ENCODE data around the gene CYSRT1.

Gene CYSRT1

GRCh38 chr9:137224830-137225694 lies at the start of gene CYSRT1:
Gene CYSRT1, plus strand, starts transcription at chr9:137225174. Its CDS starts 448 bp downstream, at chr9:137225622.
- no peak for DNase-seq

DNA sequence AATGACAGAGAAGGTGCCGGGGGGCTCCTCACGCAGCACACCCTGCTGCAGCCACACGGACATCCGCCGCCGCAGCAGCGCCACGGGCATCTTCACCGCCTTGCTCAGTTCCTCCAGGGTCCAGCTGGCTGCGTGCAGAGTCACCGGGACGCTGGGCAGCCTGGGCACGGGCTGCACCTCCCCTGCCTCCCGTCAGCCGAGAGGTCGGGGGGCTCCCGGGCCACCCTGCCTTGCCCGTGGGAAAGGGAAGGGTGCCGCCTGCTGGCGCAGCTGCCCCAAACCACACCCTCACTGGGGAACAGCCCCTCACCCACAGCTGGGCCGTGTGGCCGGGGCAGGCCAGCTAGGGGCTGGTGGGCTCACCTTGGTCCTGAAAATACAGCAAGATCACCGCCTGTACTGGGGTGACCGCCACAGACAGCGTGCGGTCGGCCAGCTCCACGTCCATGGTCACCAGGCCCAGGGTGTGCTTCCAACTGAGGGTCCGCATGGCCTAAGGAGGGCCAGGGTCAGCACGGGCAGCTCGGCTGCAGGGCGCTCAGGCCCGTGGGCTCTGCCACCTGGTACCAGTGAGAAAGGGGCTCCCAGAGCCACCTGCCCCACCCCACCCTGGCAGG lies 49.5 kb upstream of the CYSRT1 start:
- DNase-seq = no peak

DNA sequence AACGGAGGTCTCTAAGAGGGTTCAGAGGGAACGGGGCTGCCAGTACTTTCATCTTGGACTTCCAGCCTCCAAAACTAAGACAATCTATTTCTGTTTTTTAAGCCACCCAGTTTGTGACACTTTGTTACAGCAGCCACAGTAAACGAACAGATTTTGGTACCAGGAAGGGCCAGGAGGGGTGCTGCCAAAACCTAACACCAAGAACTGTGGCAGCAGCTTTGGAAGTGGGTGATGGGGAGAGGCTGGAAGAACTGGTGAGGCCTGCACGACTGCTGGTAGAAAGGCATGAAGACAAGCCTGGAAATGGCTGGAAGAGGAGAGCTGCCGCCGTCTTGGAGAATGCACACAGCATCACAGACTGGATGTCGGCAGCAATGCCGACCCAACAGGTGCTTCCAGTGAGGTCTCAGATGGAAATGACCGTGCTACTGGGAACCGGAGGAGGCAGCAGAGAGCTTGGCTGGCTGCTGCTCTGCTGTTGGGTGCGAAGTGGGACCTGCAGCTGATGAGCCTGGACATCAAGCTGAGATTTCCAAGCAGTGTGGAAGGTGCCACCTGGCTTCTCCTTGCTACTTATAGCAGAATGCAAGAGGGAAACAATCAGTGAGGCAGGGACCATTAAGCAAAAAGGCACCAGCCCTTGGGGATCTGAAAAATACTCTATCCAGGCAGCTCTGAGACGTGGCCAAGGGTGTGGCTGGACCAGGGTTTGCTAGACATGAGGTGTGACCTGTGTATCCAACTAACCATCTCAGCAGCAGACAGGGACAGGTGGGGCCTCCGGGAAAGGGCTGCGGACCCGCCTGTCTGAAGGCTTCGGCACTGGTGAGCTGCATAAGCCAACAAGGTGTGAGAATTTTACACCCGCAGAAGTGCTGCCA lies 48.4 kb upstream of the CYSRT1 start:
- DNase-seq = peak; percentile 44

DNA sequence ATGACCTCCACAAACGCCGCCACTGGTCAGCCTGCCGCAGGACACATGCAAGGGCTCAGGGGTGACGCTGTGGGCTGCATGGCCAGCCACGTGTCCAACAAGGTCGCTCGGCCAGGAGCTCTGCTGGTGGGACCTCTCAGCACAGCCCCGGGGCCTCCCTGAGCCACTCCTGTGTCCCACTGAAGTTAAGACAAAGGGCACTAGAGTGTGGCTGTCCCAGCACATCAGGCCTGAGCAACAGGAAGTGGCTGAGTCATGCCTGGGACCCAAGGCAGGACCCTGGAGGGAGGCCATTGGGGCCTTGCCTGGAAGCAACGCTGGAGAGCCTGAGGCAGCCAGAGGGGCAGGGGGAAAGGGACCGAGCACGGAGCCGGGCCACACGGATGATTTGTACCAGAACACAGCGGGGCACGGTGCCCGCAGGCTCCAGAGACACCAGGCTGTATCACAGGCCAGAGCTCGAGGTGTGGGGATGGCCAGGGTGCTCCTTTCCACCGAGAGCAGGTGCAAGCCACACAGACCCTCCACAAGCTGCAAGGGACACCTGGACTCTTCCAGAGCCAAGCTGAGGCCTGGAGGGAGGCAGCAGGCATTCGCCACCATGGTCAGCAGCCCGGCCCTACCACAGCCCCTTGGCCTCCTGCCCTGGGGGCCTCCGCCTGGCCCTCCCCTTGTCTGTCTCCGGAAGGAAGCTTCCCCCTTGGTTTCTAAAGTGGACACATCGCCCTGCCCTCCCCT lies 46.6 kb upstream of the CYSRT1 start:
- no peak for DNase-seq

DNA sequence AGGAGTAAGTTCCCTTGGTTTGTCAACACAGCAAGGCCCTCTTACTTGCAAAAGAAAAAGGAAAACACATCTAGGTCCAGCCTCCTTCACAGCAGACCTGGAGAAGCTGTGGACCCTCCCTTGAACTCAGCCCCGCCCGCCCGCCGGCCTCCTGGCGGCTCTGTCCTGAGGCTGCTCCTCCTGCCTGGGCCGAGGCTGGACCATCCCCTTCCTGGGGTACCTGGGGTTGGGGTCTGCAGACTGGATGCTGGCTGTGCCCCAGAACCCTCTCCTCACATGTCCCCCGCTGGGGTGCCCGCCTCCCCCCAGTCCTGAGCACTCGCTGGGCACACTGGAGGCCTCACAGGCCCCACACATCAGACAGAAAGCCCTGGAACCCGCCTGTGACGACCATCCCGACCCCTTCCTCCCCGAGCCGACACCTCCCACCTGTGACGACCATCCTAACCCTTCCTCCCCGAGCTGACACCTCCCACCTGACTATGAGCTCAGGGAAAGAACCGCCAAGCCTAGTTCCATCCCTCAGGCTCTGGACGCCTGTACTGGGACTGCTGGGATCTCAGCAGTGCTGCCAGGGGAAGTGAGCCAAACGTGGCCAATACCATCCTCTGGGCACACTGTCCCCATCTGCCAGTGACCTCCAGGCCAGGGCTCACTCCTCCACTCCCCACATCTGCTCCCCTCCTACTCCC lies 45.9 kb upstream of the CYSRT1 start:
- DNase-seq = no peak

DNA sequence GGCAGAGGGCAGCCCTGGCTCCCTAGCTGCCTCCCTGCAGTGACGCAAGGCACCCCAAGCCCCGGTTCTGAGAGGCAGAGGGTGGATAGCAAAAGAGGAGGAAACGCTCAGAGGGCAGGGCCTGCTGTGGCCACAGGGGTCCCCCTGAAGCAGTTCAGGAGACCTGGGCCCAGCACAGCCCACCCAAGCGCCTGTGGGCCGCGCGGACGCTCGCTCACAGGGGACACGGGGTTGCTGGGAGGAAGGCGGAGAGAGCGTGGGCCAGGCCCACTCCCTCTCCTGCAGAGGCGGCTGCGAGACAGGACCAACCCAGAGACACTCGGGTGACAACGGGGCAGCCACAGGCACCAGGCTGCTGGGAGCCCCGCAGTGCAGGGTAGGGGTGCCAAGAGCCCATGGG lies 45.2 kb upstream of the CYSRT1 start:
- DNase-seq = no peak

DNA sequence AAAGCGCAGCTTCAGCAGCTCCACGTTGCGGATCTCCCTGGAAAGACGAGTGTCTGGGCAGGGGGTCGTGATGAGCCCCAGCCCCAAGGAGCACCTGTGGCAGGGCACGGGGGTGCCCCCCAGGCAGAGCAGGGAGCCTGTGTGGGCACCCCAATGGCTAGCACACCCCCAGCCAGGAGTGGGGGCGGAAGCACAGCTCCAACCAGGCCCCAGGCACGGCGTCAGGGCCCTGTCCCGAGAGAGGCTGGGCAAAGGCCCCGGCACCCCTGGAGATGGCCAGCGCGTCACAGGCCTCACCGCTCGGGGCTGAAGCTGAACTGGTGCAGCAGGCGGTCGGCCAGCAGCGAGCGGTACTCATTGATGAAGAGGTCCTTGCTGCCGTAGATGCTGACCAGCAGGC lies 44.5 kb upstream of the CYSRT1 start:
- no peak for DNase-seq

GRCh38 chr9:137181680-137182079 lies 43.3 kb upstream of the CYSRT1 start:
- DNase-seq = no peak

DNA sequence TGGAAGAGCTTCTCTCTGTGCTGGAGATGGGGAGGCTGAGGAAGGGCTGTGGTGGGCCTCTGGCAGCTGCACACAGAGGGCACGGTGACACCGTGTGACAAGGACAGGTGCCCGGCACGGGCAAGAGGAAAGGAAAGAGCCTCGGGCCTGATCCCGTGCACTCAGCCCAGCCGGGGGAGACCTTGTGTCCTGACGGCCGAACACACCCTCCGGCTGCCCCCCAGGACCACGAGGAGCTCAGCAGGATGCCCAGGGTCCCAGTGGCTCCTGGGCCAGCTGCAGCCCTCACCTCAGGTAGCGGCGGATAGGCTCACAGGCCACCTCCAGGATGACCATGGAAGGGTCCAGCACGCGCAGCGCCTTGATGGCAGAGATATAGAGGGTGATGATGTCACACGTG lies 42.1 kb upstream of the CYSRT1 start:
- no peak for DNase-seq

DNA sequence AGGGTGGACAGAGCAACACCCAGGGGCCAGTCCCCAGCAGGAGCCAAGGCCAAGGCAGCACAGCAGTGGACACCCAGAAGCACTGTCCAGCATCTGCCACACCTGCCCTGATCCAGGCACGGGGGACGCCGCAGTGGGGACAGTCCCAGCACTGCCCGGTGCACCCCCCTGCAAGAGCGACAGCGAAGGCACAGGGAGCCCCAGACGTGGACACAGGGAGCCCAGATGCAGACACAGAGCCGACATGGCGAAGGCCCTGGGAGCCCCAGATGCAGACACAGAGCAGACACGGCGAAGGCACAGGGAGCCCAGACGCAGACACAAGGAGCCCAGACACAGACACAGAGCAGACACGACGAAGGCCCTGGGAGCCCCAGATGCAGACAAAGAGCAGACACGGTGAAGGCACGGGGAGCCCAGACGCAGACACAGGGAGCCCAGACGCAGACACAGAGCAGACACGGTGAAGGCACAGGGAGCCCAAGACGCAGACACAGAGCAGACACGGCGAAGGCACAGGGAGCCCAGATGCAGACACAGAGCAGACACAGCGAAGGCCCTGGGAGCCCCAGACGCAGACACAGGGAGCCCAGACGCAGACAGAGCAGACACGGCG lies 40.9 kb upstream of the CYSRT1 start:
- DNase-seq = no peak

- DNase-seq = no peak
Measured at GRCh38 chr9:137184881-137185660, 39.9 kb upstream of the CYSRT1 start.

GRCh38 chr9:137185921-137186320 lies 39.1 kb upstream of the CYSRT1 start:
- DNase-seq = no peak

GRCh38 chr9:137186385-137186784 lies 38.6 kb upstream of the CYSRT1 start:
- DNase-seq = no peak

DNA sequence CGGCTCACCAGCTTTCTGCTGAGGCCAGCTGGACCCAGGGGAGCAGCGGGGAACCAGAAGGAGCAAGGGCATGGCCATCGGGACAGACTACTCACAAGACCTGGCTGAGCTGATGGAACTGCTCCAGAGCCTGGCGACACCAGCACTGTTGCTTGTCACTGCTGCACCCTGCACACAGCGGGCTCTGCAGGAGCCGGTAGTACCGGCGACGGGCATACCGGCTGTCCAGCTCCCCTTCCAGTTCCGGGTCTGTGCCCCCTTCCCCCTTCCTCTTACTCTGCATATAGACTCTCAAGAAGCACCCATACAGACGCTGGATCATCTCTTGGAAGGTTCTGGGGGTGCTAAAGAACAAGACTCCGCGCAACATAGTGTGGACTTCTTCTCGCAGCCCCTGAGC lies 37.6 kb upstream of the CYSRT1 start:
- no peak for DNase-seq

DNA sequence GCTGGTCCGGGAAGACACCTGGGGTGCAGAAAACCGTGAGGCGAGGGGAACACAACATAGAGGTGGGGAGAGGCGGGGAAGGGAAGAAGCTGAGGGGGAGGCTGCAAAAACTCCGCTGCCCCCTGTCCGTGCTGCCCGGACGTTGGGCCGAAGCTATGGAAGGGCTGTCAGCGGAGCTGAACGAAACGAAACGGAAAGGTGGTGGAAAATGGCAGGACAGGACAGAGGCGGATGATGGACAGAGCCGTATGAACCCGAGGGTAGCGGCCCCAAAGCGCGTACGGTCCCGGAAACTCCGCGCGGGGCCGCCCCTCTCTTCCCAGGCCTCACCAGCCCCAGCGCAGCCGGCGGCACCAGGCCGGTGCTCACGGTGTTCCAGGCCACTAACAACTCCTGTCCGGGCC lies 36.9 kb upstream of the CYSRT1 start:
- DNase-seq = no peak

- DNase-seq = peak; percentile 97
Measured at GRCh38 chr9:137188490-137189296, 36.3 kb upstream of the CYSRT1 start, which contains the start of the genes ANAPC2 and SSNA1. Gene ANAPC2, minus strand, starts transcription at chr9:137188560. Its CDS starts 28 bp downstream, at chr9:137188532. Gene SSNA1, plus strand, starts transcription at chr9:137188676. Its CDS starts 51 bp downstream, at chr9:137188727.

DNA sequence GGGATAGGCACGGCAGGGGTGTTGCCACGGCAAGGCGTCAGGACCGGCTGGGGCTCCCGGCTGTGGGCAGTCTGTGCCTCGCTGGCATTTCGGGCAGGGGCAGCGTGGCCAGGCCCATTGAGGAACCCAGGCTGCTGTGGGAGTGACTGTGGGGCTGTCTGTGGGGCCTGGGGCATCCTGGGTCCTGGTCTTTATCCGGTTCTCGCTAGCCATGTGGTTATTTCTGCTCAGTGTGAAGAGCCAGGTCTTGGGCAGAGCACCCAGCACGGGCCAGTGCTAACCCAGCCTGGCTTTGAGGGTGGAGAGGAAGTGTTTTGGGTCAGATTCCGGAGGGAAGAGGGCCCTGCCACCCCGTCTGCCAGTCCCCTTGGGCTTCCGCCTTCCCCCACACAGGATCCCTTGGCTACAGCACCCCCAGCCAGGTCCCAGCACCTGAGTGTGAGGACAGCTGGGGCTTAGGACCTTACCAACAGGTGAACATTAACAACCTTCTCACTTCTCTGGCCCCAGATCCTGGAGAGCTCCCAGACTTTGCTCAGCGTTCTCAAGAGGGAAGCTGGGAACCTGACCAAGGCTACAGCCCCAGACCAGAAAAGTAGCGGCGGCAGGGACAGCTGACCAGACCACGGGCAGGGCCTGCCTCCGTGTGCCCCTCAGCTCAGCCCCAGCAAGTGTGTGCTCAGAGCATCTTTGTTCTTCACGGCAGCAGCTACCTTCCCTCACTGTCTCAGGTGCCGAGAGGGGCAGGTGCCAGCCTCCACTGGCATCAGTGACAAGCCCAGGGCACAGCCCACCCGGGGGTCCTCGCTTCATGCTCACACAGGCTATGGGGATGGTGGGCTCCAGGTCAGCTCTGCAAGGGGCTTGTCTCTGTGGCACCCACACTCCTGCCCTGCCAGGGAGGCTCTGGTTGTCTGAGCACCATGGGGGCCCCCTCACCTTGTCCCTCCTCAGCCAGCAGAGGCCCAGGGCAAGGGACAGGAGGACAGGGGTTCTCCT lies 35.4 kb upstream of the CYSRT1 start:
- DNase-seq = no peak

DNA sequence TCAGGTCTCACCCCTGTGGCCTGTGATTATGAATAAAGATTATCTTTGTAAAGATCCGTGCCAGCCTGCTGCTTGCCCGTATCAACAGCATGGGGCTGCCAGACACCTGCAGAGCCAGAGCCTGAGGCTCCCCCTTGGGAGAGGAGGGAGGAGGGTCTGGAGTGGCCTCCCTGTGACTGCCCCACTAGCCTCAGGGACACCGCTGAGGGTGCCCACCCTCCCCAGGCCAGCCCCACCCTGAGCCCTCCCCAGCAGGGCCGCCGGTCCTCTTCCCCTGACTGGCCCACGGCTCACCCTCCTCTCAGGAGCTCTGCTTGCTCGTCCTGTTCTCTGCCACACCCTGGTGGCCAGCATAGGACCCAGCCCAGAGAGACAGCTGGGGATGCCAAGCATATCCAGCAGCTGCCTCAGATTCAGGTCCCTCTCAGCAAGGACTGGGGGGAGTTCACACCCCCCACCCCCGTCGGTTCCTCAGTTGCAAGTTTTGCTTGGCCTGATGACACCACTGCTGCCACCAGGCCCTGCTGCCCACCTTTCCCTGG lies 34.6 kb upstream of the CYSRT1 start:
- DNase-seq = no peak
